ENCODE measurements around the gene FOXO3.

The FOXO3 gene

DNA sequence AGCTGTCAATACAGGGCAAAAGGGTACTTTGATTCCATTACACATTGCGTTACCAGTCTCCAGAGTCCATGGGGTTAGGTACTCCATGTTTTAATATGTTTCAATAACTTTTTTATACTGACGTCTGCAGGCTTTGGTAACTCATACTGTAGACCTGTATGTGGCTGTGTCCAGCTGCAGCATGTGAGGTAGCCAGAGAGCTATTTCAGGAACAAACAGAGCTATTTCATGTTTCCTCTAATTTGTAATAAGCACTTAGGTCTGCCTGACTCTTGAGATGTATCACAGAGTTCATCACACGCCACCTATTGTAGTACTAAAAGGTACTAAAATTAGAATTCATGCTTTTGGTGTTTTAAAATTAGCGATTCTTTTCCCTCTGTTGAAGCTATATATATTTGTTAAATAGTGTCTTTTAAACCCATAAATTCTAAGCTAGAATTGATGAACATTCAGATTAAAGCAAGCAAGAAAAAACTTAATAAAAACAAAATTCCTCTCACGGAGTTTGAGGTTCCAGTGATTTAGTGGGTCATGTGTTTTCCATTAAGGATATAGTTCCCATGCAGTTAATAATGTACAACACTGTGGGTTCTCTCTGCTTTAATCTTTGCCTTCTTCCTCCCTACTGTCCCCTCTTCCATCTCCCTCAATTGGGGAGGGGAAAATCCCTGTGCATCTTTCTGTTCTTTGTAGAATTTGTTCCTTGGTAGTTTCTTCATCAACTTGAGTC is 37.0 kb downstream of the FOXO3 start:
- no peaks in the 10 kb centered on the region for H3K36me3 ChIP-seq (ENCODE audit: control insufficient read depth, insufficient read depth, low read length)
- H3K27me3 ChIP-seq (ENCODE audit: control insufficient read depth, insufficient read depth, low read length, poor library complexity, severe bottlenecking), result no peaks in the 10 kb centered on the region
- WGBS, 2 experiments, result 97 to 99% methylated on average over 2 to 4 of the region's 5 CpGs
- no peaks in the 10 kb centered on the region for H3K9me3 ChIP-seq (ENCODE audit: control insufficient read depth, low read length)
- H3K27ac ChIP-seq (ENCODE audit: insufficient read depth, low read depth, low read length, poor library complexity, severe bottlenecking), result no peak overlapping the region
- no peak overlapping the region for H3K4me3 ChIP-seq (ENCODE audit: insufficient read depth, low read depth, low read length)
- no peaks in the 10 kb centered on the region for H3K4me1 ChIP-seq (ENCODE audit: control insufficient read depth, insufficient read depth, low read length)

- Histone ChIP-seq H3K27me3 (ENCODE audit: control insufficient read depth, insufficient read depth, low read length, poor library complexity, severe bottlenecking) (no peaks in the 10 kb centered on the region), H3K36me3 (ENCODE audit: control insufficient read depth, insufficient read depth, low read length) (no peaks in the 10 kb centered on the region), H3K27ac (ENCODE audit: insufficient read depth, low read depth, low read length, poor library complexity, severe bottlenecking) (no peak overlapping the region)
These were observed 37.7 kb downstream of the FOXO3 start for GRCh38 chr6:108598305-108598863.

DNA sequence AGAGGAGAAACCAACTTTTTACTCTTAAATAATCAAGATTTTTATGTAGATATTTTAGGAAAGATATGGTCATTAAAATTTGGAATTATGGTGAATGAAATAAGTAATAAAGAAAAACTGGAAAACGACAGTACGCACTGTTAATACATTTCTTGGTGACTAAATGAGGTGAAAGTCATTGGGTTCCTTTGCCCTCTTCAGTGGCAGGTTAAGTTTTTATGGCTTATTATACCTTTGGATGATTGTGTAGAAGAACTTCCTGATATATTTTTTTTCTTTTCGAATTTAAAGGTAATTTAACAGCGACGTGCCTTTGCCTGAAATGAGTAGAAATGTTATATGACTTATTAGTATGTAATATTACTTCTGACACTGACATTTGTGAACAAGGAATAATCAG is 43.4 kb downstream of the FOXO3 start:
- no peak overlapping the region for H3K27ac ChIP-seq (ENCODE audit: insufficient read depth, low read depth, low read length, poor library complexity, severe bottlenecking)
- no peaks in the 10 kb centered on the region for H3K9me3 ChIP-seq (ENCODE audit: control insufficient read depth, low read length)
- peaks cover 6% of the 10 kb centered on the region for H3K4me1 ChIP-seq (ENCODE audit: control insufficient read depth, insufficient read depth, low read length)
- no peak overlapping the region for H3K4me3 ChIP-seq (ENCODE audit: insufficient read depth, low read depth, low read length)
- WGBS, 2 experiments, result 86 to 98% methylated on average over 5 of the region's 5 CpGs
- no peaks in the 10 kb centered on the region for H3K36me3 ChIP-seq (ENCODE audit: control insufficient read depth, insufficient read depth, low read length)
- H3K27me3 ChIP-seq (ENCODE audit: control insufficient read depth, insufficient read depth, low read length, poor library complexity, severe bottlenecking), result no peaks in the 10 kb centered on the region

More at GRCh38 chr6:108598305-108598863, 37.7 kb downstream of the FOXO3 start:
- Histone ChIP-seq H3K9me3 (ENCODE audit: control insufficient read depth, low read length) (no peaks in the 10 kb centered on the region), H3K4me3 (ENCODE audit: insufficient read depth, low read depth, low read length) (no peak overlapping the region), H3K4me1 (ENCODE audit: control insufficient read depth, insufficient read depth, low read length) (no peaks in the 10 kb centered on the region)
- WGBS, 2 experiments, result 92 to 96% methylated on average over 2 of the region's 2 CpGs

DNA sequence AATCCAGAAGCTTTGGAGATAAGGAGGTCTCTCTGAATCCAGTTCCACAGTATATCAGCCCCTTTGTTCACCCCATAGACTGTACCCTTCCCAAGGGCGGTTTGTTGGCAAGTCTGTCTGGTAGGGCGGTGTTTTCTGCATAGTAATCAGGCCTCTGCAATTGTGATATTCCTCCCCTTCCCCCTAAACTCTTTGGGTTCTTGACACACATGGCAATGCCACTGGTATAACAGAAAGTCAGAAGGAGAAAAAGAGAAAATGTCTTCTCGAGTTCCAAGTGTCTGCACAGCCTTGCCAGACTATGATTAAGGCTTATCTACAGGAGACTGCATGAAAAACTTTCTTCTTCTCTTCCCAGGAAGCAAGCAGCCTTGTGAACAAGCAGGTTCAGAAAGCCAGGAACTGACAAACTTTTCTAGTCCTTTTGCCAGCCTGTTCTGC is 45.6 kb downstream of the FOXO3 start:
- Histone ChIP-seq H3K27ac (ENCODE audit: insufficient read depth, low read depth, low read length, poor library complexity, severe bottlenecking) (no peak overlapping the region), H3K4me1 (ENCODE audit: control insufficient read depth, insufficient read depth, low read length) (peaks cover 20% of the 10 kb centered on the region), H3K4me3 (ENCODE audit: insufficient read depth, low read depth, low read length) (no peak overlapping the region), H3K9me3 (ENCODE audit: control insufficient read depth, low read length) (no peaks in the 10 kb centered on the region), H3K27me3 (ENCODE audit: control insufficient read depth, insufficient read depth, low read length, poor library complexity, severe bottlenecking) (no peaks in the 10 kb centered on the region), H3K36me3 (ENCODE audit: control insufficient read depth, insufficient read depth, low read length) (no peaks in the 10 kb centered on the region)
- 93 to 94% methylated on average over 3 of the region's 3 CpGs for WGBS, 2 experiments

- Histone ChIP-seq H3K27ac (ENCODE audit: insufficient read depth, low read depth, low read length, poor library complexity, severe bottlenecking) (no peak overlapping the region), H3K4me3 (ENCODE audit: insufficient read depth, low read depth, low read length) (no peak overlapping the region), H3K36me3 (ENCODE audit: control insufficient read depth, insufficient read depth, low read length) (no peaks in the 10 kb centered on the region), H3K9me3 (ENCODE audit: control insufficient read depth, low read length) (no peaks in the 10 kb centered on the region), H3K27me3 (ENCODE audit: control insufficient read depth, insufficient read depth, low read length, poor library complexity, severe bottlenecking) (no peaks in the 10 kb centered on the region), H3K4me1 (ENCODE audit: control insufficient read depth, insufficient read depth, low read length) (peaks cover 20% of the 10 kb centered on the region)
- 84 to 88% methylated on average over 6 to 7 of the region's 7 CpGs for WGBS, 2 experiments
These were observed 47.9 kb downstream of the FOXO3 start for GRCh38 chr6:108608453-108609275.

- Histone ChIP-seq H3K36me3 (ENCODE audit: control insufficient read depth, insufficient read depth, low read length) (no peaks in the 10 kb centered on the region), H3K27ac (ENCODE audit: insufficient read depth, low read depth, low read length, poor library complexity, severe bottlenecking) (no peak overlapping the region), H3K4me3 (ENCODE audit: insufficient read depth, low read depth, low read length) (no peak overlapping the region), H3K4me1 (ENCODE audit: control insufficient read depth, insufficient read depth, low read length) (peaks cover 20% of the 10 kb centered on the region), H3K27me3 (ENCODE audit: control insufficient read depth, insufficient read depth, low read length, poor library complexity, severe bottlenecking) (no peaks in the 10 kb centered on the region), H3K9me3 (ENCODE audit: control insufficient read depth, low read length) (no peaks in the 10 kb centered on the region)
- 91% methylated on average over 5 of the region's 5 CpGs for WGBS, 2 experiments
These were observed 48.6 kb downstream of the FOXO3 start for GRCh38 chr6:108609276-108609769.

- no peaks in the 10 kb centered on the region for H3K27me3 ChIP-seq (ENCODE audit: control insufficient read depth, insufficient read depth, low read length, poor library complexity, severe bottlenecking)
- 75 to 85% methylated on average over 3 of the region's 3 CpGs for WGBS, 2 experiments
- no peak overlapping the region for H3K27ac ChIP-seq (ENCODE audit: insufficient read depth, low read depth, low read length, poor library complexity, severe bottlenecking)
These were observed 49.6 kb downstream of the FOXO3 start for GRCh38 chr6:108610270-108610839.

GRCh38 chr6:108610957-108611586 is 50.4 kb downstream of the FOXO3 start:
- no peaks in the 10 kb centered on the region for H3K9me3 ChIP-seq (ENCODE audit: control insufficient read depth, low read length)
- H3K36me3 ChIP-seq (ENCODE audit: control insufficient read depth, insufficient read depth, low read length), result no peaks in the 10 kb centered on the region
- 50 to 75% methylated on average over 2 to 4 of the region's 4 CpGs for WGBS, 2 experiments
- no peaks in the 10 kb centered on the region for H3K27me3 ChIP-seq (ENCODE audit: control insufficient read depth, insufficient read depth, low read length, poor library complexity, severe bottlenecking)
- H3K27ac ChIP-seq (ENCODE audit: insufficient read depth, low read depth, low read length, poor library complexity, severe bottlenecking), result no peak overlapping the region
- peaks cover 20% of the 10 kb centered on the region for H3K4me1 ChIP-seq (ENCODE audit: control insufficient read depth, insufficient read depth, low read length)
- no peak overlapping the region for H3K4me3 ChIP-seq (ENCODE audit: insufficient read depth, low read depth, low read length)

More at GRCh38 chr6:108610270-108610839, 49.6 kb downstream of the FOXO3 start:
- Histone ChIP-seq H3K9me3 (ENCODE audit: control insufficient read depth, low read length) (no peaks in the 10 kb centered on the region), H3K4me3 (ENCODE audit: insufficient read depth, low read depth, low read length) (no peak overlapping the region), H3K36me3 (ENCODE audit: control insufficient read depth, insufficient read depth, low read length) (no peaks in the 10 kb centered on the region), H3K4me1 (ENCODE audit: control insufficient read depth, insufficient read depth, low read length) (peaks cover 20% of the 10 kb centered on the region)

DNA sequence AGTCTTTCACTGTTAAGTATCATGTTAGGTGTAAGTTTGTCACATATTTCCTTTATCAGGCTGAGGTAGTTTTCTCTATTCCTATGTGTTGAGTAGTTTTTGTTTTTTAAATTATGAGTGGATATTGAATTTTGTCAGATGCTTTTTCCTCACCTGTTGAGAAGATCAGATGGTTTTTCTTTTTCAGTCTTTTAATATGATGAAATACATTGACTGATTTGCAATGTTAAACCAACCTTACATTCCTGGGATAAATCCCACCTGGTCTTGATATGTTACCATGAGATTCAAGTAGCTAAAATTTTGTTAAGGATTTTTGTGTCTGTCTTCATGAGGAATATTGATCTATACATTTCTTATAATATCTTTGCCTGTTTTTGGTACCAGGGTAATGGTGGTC is 52.1 kb downstream of the FOXO3 start:
- Histone ChIP-seq H3K36me3 (ENCODE audit: control insufficient read depth, insufficient read depth, low read length) (no peaks in the 10 kb centered on the region), H3K4me3 (ENCODE audit: insufficient read depth, low read depth, low read length) (no peak overlapping the region), H3K27me3 (ENCODE audit: control insufficient read depth, insufficient read depth, low read length, poor library complexity, severe bottlenecking) (no peaks in the 10 kb centered on the region), H3K9me3 (ENCODE audit: control insufficient read depth, low read length) (no peaks in the 10 kb centered on the region), H3K27ac (ENCODE audit: insufficient read depth, low read depth, low read length, poor library complexity, severe bottlenecking) (no peak overlapping the region), H3K4me1 (ENCODE audit: control insufficient read depth, insufficient read depth, low read length) (peaks cover 16% of the 10 kb centered on the region)
